Measurements from ENCODE around the gene PLPPR1. TPM values are rescaled to one million over a fixed set of nuclear protein-coding genes. Genes with fewer than 3 reads are reported as not detected.
"Not testable (repeated sequence)": the region's sequence is repeated elsewhere in the genome, so short reads cannot be mapped to it uniquely, and the experiment has no call there.

PLPPR1 gene
- total RNA-seq, 4 donors from 2014 or later = 0.47 to 0.57 TPM; not detected in 2

- Histone ChIP-seq H3K4me1 (no peaks in the 10 kb centered on the region), H3K27me3 (no peaks in the 10 kb centered on the region), H3K36me3 (no peaks in the 10 kb centered on the region), H3K9me3 (no peaks in the 10 kb centered on the region), H3K27ac (no peak overlapping the region), H3K4me3 (no peak overlapping the region)
- DNase-seq = no peak
- intact Hi-C loops (cut with DNase I) = no loop called here
- TF ChIP-seq, protein P1, sequence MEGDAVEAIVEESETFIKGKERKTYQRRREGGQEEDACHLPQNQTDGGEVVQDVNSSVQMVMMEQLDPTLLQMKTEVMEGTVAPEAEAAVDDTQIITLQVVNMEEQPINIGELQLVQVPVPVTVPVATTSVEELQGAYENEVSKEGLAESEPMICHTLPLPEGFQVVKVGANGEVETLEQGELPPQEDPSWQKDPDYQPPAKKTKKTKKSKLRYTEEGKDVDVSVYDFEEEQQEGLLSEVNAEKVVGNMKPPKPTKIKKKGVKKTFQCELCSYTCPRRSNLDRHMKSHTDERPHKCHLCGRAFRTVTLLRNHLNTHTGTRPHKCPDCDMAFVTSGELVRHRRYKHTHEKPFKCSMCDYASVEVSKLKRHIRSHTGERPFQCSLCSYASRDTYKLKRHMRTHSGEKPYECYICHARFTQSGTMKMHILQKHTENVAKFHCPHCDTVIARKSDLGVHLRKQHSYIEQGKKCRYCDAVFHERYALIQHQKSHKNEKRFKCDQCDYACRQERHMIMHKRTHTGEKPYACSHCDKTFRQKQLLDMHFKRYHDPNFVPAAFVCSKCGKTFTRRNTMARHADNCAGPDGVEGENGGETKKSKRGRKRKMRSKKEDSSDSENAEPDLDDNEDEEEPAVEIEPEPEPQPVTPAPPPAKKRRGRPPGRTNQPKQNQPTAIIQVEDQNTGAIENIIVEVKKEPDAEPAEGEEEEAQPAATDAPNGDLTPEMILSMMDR (IDR thresholded peaks at IDR 0.05) = no peak
- WGBS, 2 donors = 77 to 83% methylated on average over 4 of the region's 4 CpGs
Observed at GRCh38 chr9:101038488-101038887, 10.0 kb downstream of the PLPPR1 start.

DNA sequence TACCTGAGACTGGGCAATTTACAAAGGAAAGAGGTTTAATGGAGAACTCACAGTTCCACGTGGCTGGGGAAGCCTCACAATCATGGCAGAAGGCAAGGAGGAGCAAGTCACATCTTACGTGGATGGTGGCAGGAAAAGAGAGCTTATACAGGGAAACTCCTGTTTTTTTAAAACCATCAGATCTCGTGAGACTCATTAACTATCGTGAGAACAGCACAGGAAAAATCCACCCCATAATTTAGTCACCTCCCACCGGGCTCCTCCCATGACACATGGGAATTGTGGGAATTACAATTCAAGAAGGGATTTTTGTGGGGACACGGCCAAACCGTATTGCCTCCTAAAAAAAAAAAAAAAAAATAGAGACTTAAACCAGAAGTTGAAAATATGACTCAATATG, 11.1 kb downstream of the PLPPR1 start:
- H3K4me3 ChIP-seq; H3K36me3 ChIP-seq; DNase-seq; H3K27me3 ChIP-seq; intact Hi-C loops (cut with DNase I); H3K4me1 ChIP-seq; H3K27ac ChIP-seq; H3K9me3 ChIP-seq: not testable (repeated sequence)
- 63 to 72% methylated on average over 7 of the region's 7 CpGs for WGBS, 2 donors

DNA sequence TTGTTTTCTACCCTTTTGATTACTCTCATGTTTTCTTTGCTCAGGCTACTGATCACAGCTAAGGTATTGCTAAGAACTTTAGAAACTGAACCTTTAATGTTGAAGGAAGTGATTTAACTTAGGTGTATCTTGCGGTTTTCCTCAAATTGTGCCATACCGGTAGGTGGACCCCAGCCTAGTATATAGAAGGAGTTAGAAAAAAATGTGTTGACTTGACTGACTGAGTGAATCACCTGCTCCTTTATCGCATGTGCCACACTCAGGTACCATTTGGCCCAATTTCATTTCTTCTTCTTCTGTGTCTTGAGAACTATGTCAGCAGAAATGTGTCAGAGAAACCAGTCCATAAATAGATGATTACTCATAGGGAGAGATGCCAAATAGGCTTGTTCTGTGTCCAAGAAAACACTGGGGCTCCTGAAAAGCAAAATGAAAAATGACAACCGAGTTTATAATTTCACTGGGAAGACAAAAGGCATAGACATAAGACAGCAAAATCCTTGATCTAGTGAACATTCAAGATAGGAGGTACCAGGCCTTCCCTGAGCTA, 19.4 kb downstream of the PLPPR1 start:
- TF ChIP-seq, protein P1 (IDR thresholded peaks at IDR 0.05) = no peak
- no peak for TF ChIP-seq POLR2A (IDR thresholded peaks at IDR 0.05)
- WGBS, 2 donors = 41 to 62% methylated on average over 4 of the region's 4 CpGs
- intact Hi-C loops (cut with DNase I) = no loop called here
- H3K4me1 ChIP-seq = no peaks in the 10 kb centered on the region
- no peak for DNase-seq
- H3K36me3 ChIP-seq = no peaks in the 10 kb centered on the region
- no peak overlapping the region for H3K4me3 ChIP-seq
- H3K9me3 ChIP-seq = no peaks in the 10 kb centered on the region
- no peaks in the 10 kb centered on the region for H3K27me3 ChIP-seq
- H3K27ac ChIP-seq = no peak overlapping the region

DNA sequence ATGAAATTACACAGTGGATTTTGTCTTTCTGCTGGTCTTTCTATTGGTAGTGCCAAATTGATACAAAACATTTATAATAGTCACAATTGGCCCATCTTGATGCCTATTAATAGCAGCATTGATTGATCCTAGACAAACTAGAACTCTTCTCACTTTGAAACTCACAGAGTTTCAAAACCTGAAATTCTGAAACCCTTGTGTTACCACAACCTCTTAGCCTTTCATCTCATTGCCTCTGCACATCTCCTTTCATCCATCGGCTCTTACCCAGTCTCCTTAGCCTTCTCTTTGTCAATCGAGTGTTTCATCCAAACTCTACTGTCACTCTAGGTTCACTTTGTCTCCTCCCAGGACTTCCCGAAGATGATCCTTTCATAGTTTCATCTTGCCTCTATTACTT, 22.1 kb downstream of the PLPPR1 start:
- intact Hi-C loops (cut with DNase I) = no loop called here
- no peaks in the 10 kb centered on the region for H3K9me3 ChIP-seq
- no peaks in the 10 kb centered on the region for H3K36me3 ChIP-seq
- WGBS, 2 donors = 74 to 77% methylated on average over 3 of the region's 3 CpGs
- H3K4me3 ChIP-seq = no peak overlapping the region
- no peak overlapping the region for H3K27ac ChIP-seq
- no peak for DNase-seq
- TF ChIP-seq, protein P1 (IDR thresholded peaks at IDR 0.05) = no peak
- TF ChIP-seq POLR2A (IDR thresholded peaks at IDR 0.05) = no peak
- no peaks in the 10 kb centered on the region for H3K27me3 ChIP-seq
- no peaks in the 10 kb centered on the region for H3K4me1 ChIP-seq

- TF ChIP-seq, protein P1 (IDR thresholded peaks at IDR 0.05) = no peak
- TF ChIP-seq POLR2A (IDR thresholded peaks at IDR 0.05) = no peak
- DNase-seq = no peak
- Histone ChIP-seq H3K4me1 (no peaks in the 10 kb centered on the region), H3K27ac (no peak overlapping the region), H3K4me3 (no peak overlapping the region), H3K9me3 (no peaks in the 10 kb centered on the region), H3K36me3 (no peaks in the 10 kb centered on the region), H3K27me3 (no peaks in the 10 kb centered on the region)
- intact Hi-C loops (cut with DNase I) = no loop called here
- 43 to 57% methylated on average over 8 of the region's 8 CpGs for WGBS, 2 donors
Observed at GRCh38 chr9:101054657-101055056, 26.1 kb downstream of the PLPPR1 start.

DNA sequence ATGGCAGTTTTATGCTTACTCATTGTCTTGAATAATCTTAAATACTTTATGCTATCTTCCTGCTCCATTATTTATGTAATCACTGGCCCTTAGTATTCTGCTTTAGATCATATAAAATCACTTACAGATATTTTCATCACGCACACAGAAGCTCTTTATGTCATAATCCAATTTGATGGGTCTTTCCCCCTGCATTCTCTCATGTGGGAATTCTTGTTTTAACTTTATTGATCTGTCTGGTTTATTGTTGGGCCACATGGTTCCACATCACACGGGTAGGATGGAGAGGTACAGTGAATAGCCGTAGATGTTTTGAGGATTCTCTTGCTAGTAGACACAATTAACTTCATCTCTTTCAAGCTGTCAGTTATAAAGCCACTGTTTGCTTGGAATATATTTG, 27.0 kb downstream of the PLPPR1 start:
- Histone ChIP-seq H3K9me3 (no peaks in the 10 kb centered on the region), H3K27me3 (no peaks in the 10 kb centered on the region), H3K27ac (no peak overlapping the region), H3K36me3 (no peaks in the 10 kb centered on the region), H3K4me3 (no peak overlapping the region), H3K4me1 (no peaks in the 10 kb centered on the region)
- TF ChIP-seq, protein P1 (IDR thresholded peaks at IDR 0.05) = no peak
- no peak for TF ChIP-seq POLR2A (IDR thresholded peaks at IDR 0.05)
- no peak for DNase-seq
- 73 to 74% methylated on average over 3 of the region's 3 CpGs for WGBS, 2 donors
- intact Hi-C loops (cut with DNase I) = no loop called here
